PFSK-1 (cell line): ENCODE results near the gene CLCN1.

ENCODE experiments used
- FOXP2 ChIP-seq: optimal IDR thresholded peaks from 2 replicates; pipeline ENCODE3; 2011; ENCODE audit warnings: borderline replicate concordance, control low read depth, inconsistent platforms; ENCODE audit not compliant: insufficient read depth; ENCODE audit errors: extremely low read length, extremely low read depth
- POLR2AphosphoS5 ChIP-seq: IDR thresholded peaks from 2 replicates; pipeline ENCODE4 v1.6.1; 2012; ENCODE audit warnings: low read depth, mild to moderate bottlenecking, control low read depth, low read length, moderate library complexity
- SIN3A ChIP-seq: IDR thresholded peaks from 2 replicates; pipeline ENCODE4 v1.6.1; 2012; ENCODE audit warnings: mild to moderate bottlenecking, low read length, moderate library complexity, borderline replicate concordance; ENCODE audit not compliant: insufficient read depth
- TAF1 ChIP-seq: IDR thresholded peaks from 2 replicates; pipeline ENCODE4 v1.6.1; 2012; ENCODE audit warnings: low read length, control low read depth, borderline replicate concordance; ENCODE audit not compliant: insufficient read depth
- TF ChIP-seq, protein P1 (sequence below), 2 experiments: IDR thresholded peaks; 2 replicates each; pipeline versions ENCODE4 v1.6.1 to v1.8.0; 2011 to 2012; ENCODE audit warnings: low read depth in 2 of 2, low read length in 2 of 2, control low read depth in 1 of 2, inconsistent platforms in 1 of 2, mild to moderate bottlenecking in 1 of 2, moderate library complexity in 1 of 2; ENCODE audit not compliant: insufficient read depth in 1 of 2

The CLCN1 gene

DNA sequence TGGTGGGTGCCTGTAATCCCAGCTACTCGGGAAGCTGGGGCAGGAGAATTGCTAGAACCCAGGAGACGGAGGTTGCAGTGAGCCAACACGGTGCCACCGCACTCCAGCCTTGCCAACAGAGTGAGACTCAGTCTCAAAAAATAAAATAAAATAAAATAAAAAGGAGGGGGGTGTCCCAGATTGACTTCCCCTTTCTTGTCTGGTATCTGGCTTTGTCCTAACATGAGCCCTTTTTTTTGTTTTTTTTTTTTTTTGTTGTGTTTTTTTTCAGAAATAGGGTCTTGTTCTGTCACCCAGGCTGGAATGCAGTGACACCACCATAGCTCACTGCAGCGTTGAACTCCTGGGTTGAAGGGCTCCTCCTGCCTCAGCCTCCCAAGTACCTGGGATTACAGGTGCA is 23.0 kb upstream of the CLCN1 start:
- TF ChIP-seq FOXP2 (no peak), POLR2AphosphoS5 (no peak), SIN3A (no peak), TAF1 (no peak)
- TF ChIP-seq, protein P1, sequence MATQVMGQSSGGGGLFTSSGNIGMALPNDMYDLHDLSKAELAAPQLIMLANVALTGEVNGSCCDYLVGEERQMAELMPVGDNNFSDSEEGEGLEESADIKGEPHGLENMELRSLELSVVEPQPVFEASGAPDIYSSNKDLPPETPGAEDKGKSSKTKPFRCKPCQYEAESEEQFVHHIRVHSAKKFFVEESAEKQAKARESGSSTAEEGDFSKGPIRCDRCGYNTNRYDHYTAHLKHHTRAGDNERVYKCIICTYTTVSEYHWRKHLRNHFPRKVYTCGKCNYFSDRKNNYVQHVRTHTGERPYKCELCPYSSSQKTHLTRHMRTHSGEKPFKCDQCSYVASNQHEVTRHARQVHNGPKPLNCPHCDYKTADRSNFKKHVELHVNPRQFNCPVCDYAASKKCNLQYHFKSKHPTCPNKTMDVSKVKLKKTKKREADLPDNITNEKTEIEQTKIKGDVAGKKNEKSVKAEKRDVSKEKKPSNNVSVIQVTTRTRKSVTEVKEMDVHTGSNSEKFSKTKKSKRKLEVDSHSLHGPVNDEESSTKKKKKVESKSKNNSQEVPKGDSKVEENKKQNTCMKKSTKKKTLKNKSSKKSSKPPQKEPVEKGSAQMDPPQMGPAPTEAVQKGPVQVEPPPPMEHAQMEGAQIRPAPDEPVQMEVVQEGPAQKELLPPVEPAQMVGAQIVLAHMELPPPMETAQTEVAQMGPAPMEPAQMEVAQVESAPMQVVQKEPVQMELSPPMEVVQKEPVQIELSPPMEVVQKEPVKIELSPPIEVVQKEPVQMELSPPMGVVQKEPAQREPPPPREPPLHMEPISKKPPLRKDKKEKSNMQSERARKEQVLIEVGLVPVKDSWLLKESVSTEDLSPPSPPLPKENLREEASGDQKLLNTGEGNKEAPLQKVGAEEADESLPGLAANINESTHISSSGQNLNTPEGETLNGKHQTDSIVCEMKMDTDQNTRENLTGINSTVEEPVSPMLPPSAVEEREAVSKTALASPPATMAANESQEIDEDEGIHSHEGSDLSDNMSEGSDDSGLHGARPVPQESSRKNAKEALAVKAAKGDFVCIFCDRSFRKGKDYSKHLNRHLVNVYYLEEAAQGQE (IDR thresholded peaks at IDR 0.05; ENCODE audit: insufficient read depth in 1 of 2, low read depth in 2 of 2, low read length in 2 of 2): no peak

DNA sequence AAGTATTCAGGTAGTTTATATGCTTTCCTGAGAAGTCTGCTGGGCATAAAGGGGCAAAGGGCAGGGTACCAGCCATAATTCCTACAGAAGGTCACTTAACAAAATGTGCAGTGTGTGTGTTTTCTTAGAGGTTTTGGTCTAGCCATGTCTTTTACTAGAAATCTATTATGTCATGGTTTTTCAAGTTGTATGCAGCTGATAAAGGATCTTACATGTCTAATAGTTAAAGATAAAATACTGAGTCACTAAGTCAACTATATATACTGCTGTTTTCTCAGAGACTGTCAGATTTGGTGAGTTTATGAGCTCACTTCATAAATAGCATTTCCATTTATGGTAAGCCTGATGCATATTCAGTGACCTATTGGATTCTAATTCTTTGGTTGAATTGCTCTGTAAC is 20.0 kb upstream of the CLCN1 start:
- TF ChIP-seq FOXP2: no peak
- TF ChIP-seq POLR2AphosphoS5: no peak
- no peak for TF ChIP-seq TAF1
- no peak for TF ChIP-seq SIN3A
- TF ChIP-seq, protein P1 (IDR thresholded peaks at IDR 0.05; ENCODE audit: insufficient read depth in 1 of 2, low read depth in 2 of 2, low read length in 2 of 2): no peak

DNA sequence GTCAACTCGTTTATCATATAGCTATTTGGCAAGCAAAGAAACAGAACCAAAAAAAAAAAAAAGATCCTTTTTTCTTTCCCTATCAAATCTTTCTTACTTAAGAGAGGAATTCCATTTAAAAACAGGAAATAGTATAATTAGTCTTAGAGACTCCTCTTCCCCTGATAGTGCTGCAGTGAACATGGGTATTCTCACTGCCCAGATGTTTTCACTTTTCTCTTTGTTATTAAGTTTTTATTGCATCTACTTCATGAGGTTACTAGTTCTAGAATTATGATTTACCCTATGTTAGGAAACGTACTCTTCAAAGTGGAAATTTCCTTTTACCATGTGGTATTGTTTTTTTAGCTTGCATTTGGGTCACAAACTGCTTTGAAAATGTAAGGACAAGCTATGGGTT is 19.2 kb upstream of the CLCN1 start:
- TF ChIP-seq FOXP2 (no peak), TAF1 (no peak), SIN3A (no peak), POLR2AphosphoS5 (no peak)
- TF ChIP-seq, protein P1 (IDR thresholded peaks at IDR 0.05; ENCODE audit: insufficient read depth in 1 of 2, low read depth in 2 of 2, low read length in 2 of 2): no peak

DNA sequence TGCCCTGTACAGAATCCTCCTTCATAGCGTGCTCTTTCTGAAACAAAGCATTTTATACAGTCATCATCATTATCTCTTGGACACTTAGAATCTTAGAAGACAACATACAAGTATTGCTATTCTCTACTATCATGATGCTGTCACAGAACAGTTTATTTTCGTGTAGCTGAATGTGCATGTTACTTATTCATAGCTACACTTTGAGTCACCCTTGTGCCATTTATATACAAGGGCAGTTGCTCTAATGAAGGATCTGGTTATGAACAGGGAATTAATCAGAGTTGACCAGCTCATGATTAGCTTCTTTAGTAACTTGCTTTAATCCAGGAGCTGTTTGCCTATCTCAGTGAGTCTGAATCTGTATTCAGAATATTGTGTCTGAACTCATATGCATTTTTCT is 16.6 kb upstream of the CLCN1 start:
- TF ChIP-seq FOXP2: no peak

DNA sequence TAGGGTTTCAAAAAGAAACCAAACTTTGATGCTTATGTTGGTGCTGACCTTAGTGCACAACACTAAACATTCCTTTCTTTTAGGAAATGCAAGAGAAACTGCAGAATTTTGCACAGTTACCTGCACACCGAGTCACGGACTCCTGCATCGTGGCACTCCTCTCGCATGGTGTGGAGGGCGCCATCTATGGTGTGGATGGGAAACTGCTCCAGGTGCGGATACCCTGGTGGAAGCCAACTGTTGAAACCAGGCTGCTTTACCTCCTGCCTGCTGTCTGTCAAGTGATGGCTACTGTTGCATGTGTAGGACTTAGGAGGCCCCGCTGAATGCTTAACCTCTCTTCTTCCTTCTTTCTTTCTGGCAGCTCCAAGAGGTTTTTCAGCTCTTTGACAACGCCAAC is 16.1 kb upstream of the CLCN1 start:
- TF ChIP-seq, protein P1 (IDR thresholded peaks at IDR 0.05; ENCODE audit: insufficient read depth in 1 of 2, low read depth in 2 of 2, low read length in 2 of 2): no peak
- TF ChIP-seq FOXP2 (no peak), TAF1 (no peak), POLR2AphosphoS5 (no peak), SIN3A (no peak)
